Activated CD4-positive, alpha-beta T cell treated with anti-CD3 and anti-CD28 coated beads for 4 hours (primary cell): Measurements from ENCODE around the gene INPP4A.

ENCODE experiments used
- DNase-seq, 2 donors: peaks; one replicate each; pipeline ENCODE4 v3.0.0-alpha.2; 2020

Gene INPP4A

GRCh38 chr2:98478088-98478551, 33.5 kb downstream of the INPP4A start:
- DNase-seq, result no peak

- DNase-seq, result no peak
These were observed 34.2 kb downstream of the INPP4A start for GRCh38 chr2:98478907-98479306.

- DNase-seq, result no peak
These were observed 34.7 kb downstream of the INPP4A start for GRCh38 chr2:98479371-98479770.

- DNase-seq, result peak; percentile 53 to 67
These were observed 35.4 kb downstream of the INPP4A start for GRCh38 chr2:98479959-98480524.

GRCh38 chr2:98480598-98480997, 35.9 kb downstream of the INPP4A start:
- no peak for DNase-seq

DNA sequence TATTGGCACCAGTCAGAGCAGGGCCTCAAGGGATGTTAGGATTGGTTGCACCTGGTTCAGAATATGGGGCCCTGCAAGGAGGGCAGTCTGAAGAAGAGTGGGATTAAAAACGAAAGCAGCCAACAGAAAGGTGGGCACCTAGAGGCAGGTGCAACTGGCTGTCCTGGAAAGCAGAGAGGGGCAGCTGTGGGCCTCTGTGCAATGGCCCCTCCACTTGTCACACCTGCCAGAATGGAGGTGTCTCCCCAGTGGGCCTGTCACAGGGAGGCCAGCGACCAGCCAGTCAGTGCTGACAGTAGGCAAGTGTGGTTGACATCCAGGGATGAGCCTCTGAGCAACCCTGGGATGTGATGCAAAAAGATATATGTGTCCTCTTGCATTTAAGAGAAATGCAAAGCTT, 37.7 kb downstream of the INPP4A start:
- no peak for DNase-seq

DNA sequence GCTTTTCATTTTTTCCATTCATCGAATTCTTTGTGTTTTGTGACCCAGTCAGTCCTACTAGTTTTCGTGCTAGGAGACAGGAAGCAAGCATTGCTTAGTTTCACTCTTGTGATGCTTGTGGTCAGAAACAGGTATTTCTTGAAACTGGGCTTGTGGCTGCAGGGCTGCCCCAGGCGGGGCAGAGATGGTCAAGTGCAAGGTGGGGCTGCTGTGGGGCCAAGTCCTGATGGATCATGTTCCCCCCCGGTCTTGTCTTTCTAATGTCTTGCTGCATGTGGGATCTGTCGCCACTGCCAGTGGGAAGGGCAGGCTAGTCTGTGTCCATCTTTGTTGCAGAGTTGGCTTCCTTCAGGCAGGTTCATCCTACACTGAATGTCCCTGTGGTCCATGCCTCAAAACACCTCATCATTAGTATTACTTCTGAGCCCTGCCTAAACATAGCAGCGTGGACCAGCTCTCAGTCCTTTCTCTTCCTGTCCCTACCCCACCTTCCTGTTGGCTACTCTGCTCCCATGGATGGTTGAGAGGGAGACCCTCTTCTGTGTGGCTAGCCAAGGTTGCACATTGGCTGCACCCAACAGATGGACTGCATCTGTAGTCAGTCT, 38.7 kb downstream of the INPP4A start:
- DNase-seq, result no peak

- DNase-seq, result no peak
These were observed 39.5 kb downstream of the INPP4A start for GRCh38 chr2:98484121-98484557.

- no peak for DNase-seq
These were observed 40.2 kb downstream of the INPP4A start for GRCh38 chr2:98484652-98485452.

DNA sequence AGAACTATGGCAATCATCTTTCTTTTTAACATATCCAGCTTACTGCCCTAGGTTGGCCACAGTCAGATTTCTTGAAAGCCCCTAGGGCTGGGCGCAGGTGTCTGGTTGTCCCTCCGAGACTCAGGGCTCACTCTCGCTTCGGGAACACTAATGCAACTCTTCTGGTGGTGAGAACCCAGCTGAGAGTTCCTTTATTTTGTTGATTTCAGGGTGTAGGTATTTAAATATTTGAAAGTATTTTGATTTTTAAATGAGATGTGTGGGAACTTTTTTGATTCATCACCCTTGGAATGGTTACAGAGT, 40.7 kb downstream of the INPP4A start:
- DNase-seq, result no peak

GRCh38 chr2:98486374-98486981, 41.8 kb downstream of the INPP4A start:
- DNase-seq, result no peak

DNA sequence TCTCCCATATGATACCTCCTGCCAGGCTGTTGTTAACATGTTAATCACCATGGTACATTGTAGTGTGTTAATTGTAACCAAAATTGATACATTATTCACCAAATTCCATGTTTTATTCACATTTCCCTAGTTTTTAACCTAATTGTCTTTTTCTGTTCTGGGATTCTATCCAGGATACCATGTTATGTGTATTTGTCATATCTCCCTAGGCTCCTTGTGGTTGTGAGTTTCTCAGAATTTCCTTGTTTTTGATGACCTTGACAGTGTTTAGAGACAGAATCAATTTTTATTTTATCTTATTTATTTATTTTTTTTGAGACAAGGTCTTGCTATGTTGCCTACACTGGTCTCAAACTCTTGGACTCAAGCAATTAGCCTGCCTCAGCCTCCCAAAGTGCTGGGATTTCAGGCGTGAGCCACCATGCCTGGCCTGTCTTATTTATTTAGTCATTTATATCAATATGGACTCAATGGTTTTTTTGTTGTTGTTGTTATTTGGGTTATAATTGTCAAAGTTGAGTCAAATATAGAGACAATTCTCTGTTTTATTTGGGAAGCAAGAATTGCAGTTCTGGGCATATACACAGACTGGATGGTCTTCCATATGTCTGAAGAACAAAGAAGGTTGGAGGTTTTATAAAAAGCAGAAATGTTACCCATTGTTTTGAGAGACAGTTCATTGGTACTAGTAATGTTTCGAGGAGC, 42.6 kb downstream of the INPP4A start:
- no peak for DNase-seq

DNA sequence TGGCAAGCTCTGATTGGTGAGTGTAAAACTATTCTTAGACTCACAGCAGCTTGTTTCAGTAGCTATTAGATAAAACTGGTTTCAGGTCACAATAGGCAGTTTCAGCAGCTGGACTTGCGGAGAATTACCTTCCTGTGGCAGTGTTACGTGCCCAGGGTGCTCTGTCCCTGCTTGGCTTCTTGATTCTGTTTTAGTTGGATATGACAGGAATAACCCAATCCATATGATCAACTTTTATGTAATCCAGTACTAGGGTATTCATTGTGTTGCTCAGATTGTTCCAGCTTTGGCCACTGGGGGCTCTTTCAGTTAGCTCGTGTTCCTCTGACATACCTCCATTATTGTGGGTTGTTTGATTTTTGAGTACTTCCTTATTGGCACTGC, 43.1 kb downstream of the INPP4A start:
- DNase-seq, result peak in 1 of 2 donors; percentile 61

- DNase-seq, result no peak
These were observed 43.6 kb downstream of the INPP4A start for GRCh38 chr2:98488252-98488651.

DNA sequence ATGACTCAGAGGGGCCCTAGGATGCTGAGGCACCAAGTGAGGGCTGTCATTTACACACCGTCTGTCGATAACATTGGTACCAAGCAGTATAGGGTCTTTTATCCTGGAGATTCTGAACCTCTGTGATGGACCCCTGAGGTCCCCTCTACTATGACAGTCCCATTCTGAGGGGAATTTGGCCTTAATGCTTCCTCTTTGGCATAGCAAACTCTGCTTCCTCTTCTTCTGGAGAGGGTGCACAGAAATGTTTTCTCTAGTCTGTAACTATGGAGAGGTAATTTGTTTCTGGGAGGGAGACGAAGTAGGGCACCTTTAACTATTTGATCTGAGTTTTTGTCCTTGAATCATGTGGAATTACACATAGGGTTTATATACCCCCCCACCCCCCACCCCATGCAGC, 44.8 kb downstream of the INPP4A start:
- DNase-seq, result no peak

DNA sequence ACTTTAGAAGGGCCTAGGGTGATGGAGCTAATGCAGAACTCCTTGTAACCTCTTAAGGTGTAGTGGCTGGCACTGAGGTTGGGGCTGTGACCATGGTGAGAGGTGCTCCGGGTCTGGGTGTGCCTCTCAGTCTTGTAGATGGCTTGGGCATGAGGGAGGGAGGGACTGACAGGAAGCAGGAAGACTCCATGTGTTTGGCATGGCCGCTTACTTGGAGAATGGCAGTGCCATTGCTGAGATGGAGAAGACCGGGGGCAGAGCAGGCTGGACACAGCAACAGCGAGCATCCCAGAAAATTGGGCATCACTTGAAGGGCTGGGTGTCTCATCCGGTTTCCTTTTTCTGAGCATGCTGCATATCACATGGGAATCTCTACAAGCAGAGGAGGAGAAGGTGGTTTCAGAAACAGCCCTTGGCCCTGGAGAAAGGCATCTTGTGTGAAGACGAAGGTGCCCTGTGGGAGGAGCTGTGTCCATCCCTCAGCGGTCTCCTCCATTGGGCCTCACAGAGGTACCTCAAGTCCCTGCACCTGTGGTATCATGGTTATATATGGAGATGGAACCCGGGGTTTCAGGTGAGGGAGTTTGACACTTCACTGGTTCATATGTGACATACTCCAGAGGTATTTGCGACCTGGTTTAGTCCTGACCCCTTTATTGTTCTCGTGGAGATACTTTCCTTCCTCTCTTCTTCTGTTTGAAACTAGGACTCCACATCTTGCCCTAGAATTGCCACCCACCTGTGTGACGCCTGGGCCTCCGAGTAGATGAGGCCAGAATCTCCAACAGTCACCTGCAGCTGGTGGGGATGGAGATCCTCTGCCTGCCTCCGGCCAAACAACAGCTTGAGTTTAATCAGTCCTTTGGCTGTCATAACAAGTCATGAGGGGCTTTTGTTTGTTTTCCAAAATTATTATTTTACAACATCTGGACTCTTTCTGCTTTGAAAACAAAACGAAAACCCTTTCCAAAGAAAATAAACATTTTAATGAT, 45.6 kb downstream of the INPP4A start:
- no peak for DNase-seq

- no peak for DNase-seq
These were observed 47.8 kb downstream of the INPP4A start for GRCh38 chr2:98492441-98492840.

DNA sequence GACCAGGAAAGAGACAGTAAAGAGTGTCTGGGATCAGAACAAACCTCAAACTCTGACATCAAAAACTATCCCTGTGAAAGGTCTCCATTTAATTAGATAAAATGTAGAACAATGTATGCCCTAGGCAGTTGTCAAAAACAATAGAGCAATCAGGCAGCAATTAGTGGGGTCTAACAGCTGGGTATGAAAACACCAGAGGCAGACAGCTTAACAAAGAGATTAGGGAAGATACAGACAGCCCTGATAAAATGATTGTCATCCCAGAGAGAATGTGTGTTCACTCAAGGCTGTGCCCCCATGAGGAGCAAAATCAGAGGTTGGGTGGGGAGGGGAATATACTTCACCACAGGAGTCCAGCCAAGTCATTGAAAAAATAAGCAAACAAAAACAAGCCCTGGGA, 50.0 kb downstream of the INPP4A start:
- DNase-seq, result no peak

DNA sequence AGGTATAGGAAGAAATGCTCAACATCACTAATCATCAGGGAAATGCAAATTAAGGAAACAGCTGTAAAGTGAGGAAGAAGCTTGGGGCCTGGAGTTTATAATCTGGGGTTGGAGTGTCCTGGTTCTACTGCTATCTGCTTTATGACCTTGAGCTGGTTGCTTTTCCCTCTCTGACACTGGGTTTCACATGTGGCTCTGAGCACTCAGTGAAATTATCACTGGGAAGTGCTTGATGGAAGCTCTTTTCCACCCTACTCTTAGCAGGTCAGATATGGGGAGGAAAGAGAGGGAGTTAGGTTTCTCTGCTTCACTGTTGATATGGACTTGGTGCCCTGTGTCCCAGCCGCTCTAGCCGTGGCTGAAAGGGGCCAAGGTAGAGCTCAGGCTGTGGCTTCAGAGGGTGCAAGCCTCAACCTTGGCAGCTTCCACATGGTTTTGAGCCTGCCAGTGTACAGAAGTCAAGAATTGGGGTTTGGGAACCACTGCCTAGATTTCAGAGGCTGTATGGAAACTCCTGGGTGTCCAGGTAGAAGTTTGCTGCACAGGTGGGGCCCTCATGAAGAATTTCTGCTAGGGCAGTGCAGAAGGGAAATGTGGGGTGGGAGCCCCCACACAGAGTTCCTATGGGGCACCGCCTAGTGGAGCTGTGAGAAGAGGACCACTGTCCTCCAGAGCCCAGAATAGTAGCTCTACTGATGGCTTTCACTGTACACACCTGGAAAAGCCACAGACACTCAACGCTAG, 52.3 kb downstream of the INPP4A start:
- no peak for DNase-seq

GRCh38 chr2:98498703-98499440, 54.2 kb downstream of the INPP4A start:
- DNase-seq, result no peak

DNA sequence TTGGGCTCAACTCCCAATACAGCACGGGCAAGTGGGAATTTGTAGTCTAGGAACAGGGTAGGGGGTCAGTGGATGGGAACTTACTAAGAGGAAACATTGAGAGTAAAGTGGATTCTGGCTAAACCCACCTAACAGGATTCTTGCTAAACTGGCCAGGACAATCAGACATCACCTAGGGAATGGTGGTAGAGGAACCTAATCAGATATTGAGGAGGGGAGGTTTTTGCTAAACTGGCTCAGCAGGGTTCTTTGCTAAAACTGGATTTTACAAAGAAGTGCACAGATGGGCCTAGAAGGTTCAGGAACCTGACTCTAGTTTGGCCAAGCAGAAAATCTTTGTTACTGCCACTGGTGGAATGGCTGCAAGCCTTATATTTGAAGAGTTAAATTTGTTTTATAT, 55.9 kb downstream of the INPP4A start:
- no peak for DNase-seq
